Peyer's patch (tissue), 4 donors: ENCODE results near the gene PIP5K1C.

Experiments used
- POLR2A ChIP-seq, 2 donors: fragments of 450-650 bp; IDR thresholded peaks; one replicate each; pipeline ENCODE4 v1.5.1; 2017; ENCODE audit warnings: antibody characterized with exemption in 2 of 2, mild to moderate bottlenecking in 2 of 2, moderate library complexity in 2 of 2
- TF ChIP-seq, protein P1 (sequence below), 6 experiments: fragments of 450-650 bp in 4 of 6; fragments of 200-600 bp in 2 of 6; sonication (generic) in 1 of 6; IDR thresholded peaks; one replicate each; pipeline ENCODE4 v1.5.1; 2017 to 2019; ENCODE audit warnings: antibody characterized with exemption in 6 of 6, mild to moderate bottlenecking in 3 of 6, moderate library complexity in 1 of 6

- TF ChIP-seq, protein P1, sequence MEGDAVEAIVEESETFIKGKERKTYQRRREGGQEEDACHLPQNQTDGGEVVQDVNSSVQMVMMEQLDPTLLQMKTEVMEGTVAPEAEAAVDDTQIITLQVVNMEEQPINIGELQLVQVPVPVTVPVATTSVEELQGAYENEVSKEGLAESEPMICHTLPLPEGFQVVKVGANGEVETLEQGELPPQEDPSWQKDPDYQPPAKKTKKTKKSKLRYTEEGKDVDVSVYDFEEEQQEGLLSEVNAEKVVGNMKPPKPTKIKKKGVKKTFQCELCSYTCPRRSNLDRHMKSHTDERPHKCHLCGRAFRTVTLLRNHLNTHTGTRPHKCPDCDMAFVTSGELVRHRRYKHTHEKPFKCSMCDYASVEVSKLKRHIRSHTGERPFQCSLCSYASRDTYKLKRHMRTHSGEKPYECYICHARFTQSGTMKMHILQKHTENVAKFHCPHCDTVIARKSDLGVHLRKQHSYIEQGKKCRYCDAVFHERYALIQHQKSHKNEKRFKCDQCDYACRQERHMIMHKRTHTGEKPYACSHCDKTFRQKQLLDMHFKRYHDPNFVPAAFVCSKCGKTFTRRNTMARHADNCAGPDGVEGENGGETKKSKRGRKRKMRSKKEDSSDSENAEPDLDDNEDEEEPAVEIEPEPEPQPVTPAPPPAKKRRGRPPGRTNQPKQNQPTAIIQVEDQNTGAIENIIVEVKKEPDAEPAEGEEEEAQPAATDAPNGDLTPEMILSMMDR (IDR thresholded peaks at IDR 0.05), result no peak
- no peak for TF ChIP-seq POLR2A (IDR thresholded peaks at IDR 0.05)
Observed at GRCh38 chr19:3668331-3669081, 31.8 kb downstream of the PIP5K1C start.
